ENCODE measurements around the gene L1CAM.

- TF ChIP-seq BACH1 (IDR thresholded peaks at IDR 0.05; ENCODE audit: low read length): no peak
- TF ChIP-seq CHD2 (IDR thresholded peaks at IDR 0.05; ENCODE audit: low read length): no peak
- no peak for TF ChIP-seq CREB1 (IDR thresholded peaks at IDR 0.05)
- peak in 2 of 3 experiments; percentile 53 to 65; a peak in 3 of 4 replicates for TF ChIP-seq CTCF (IDR thresholded peaks at IDR 0.05; ENCODE audit: control extremely low read depth in 1 of 3, insufficient read depth in 1 of 3, low read depth in 1 of 3, low read length in 3 of 3)
Measured at GRCh38 chrX:153884590-153884989, 1.4 kb downstream of the L1CAM start.
